NCI-H2081 treated with DMSO at 0.1 percent for 48 hours (cell line): ENCODE measurements around the gene FCN3.

Source experiments
- DNase-seq: peaks from one replicate; lab custom pipeline; 2025; lab: John Stamatoyannopoulos, UW

Gene FCN3

GRCh38 chr1:27358038-27358927, 16.3 kb downstream of the FCN3 start:
- no peak for DNase-seq

- DNase-seq: no peak
Measured at GRCh38 chr1:27357281-27358037, 17.2 kb downstream of the FCN3 start.

- DNase-seq: no peak
Measured at GRCh38 chr1:27356619-27357280, 17.9 kb downstream of the FCN3 start.

GRCh38 chr1:27356277-27356618, 18.4 kb downstream of the FCN3 start:
- no peak for DNase-seq

GRCh38 chr1:27355683-27356082, 18.9 kb downstream of the FCN3 start:
- no peak for DNase-seq

- no peak for DNase-seq
Measured at GRCh38 chr1:27353629-27354028, 21.0 kb downstream of the FCN3 start.

- no peak for DNase-seq
Measured at GRCh38 chr1:27353166-27353565, 21.5 kb downstream of the FCN3 start.

- DNase-seq: no peak
Measured at GRCh38 chr1:27351541-27352107, 23.0 kb downstream of the FCN3 start.

GRCh38 chr1:27350663-27351540, 23.7 kb downstream of the FCN3 start:
- no peak for DNase-seq

- no peak for DNase-seq
Measured at GRCh38 chr1:27349784-27350662, 24.6 kb downstream of the FCN3 start.

GRCh38 chr1:27348861-27349783, 25.5 kb downstream of the FCN3 start:
- no peak for DNase-seq

GRCh38 chr1:27346991-27347624, 27.5 kb downstream of the FCN3 start:
- DNase-seq: no peak

- no peak for DNase-seq
Measured at GRCh38 chr1:27346357-27346756, 28.3 kb downstream of the FCN3 start.

GRCh38 chr1:27345272-27345671, 29.4 kb downstream of the FCN3 start:
- DNase-seq: no peak

- no peak for DNase-seq
Measured at GRCh38 chr1:27343639-27344025, 31.0 kb downstream of the FCN3 start.

- DNase-seq: no peak
Measured at GRCh38 chr1:27342778-27343638, 31.6 kb downstream of the FCN3 start.

GRCh38 chr1:27342391-27342777, 32.2 kb downstream of the FCN3 start:
- no peak for DNase-seq
